Measurements from ENCODE around the gene GFRA3.

Gene GFRA3

DNA sequence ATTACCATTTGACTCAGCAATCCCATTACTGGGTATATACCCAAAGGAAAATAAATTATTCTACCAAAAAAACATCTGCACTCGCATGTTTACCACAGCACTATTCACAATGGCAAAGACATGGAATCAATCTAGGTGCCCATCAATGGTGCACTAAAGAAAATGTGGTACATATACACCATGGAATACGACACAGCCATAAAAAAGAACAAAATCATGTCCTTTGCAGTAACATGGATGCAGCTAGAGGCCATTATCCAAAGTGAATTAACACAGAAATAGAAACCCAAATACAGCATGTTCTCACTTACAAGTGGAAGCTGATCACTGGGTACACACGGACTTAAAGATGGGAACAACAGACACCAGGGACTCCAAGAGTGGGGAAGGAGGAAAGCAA is 63.4 kb downstream of the GFRA3 start:
- TF ChIP-seq, protein P1, sequence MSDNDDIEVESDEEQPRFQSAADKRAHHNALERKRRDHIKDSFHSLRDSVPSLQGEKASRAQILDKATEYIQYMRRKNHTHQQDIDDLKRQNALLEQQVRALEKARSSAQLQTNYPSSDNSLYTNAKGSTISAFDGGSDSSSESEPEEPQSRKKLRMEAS (IDR thresholded peaks at IDR 0.05): no peak
- TF ChIP-seq TAF1 (IDR thresholded peaks at IDR 0.05; ENCODE audit: low read depth): no peak
- TF ChIP-seq YY1 (IDR thresholded peaks at IDR 0.05; ENCODE audit: low read depth): no peak
- TF ChIP-seq CEBPB (IDR thresholded peaks at IDR 0.05): no peak
- no peak for TF ChIP-seq TEAD4 (IDR thresholded peaks at IDR 0.05)
- TF ChIP-seq EGR1 (IDR thresholded peaks at IDR 0.05): no peak
- TF ChIP-seq FOXM1 (IDR thresholded peaks at IDR 0.05; ENCODE audit: borderline replicate concordance, low read depth): no peak
- TF ChIP-seq, protein P2, sequence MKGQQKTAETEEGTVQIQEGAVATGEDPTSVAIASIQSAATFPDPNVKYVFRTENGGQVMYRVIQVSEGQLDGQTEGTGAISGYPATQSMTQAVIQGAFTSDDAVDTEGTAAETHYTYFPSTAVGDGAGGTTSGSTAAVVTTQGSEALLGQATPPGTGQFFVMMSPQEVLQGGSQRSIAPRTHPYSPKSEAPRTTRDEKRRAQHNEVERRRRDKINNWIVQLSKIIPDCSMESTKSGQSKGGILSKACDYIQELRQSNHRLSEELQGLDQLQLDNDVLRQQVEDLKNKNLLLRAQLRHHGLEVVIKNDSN (IDR thresholded peaks at IDR 0.05): no peak
- TF ChIP-seq CREB1 (IDR thresholded peaks at IDR 0.05; ENCODE audit: low read depth): no peak
- no peak for TF ChIP-seq NFIC (IDR thresholded peaks at IDR 0.05)
- TF ChIP-seq ZBTB7A (IDR thresholded peaks at IDR 0.05; ENCODE audit: low read depth): no peak
- TF ChIP-seq EP300 (IDR thresholded peaks at IDR 0.05; ENCODE audit: borderline replicate concordance): no peak
- TF ChIP-seq, protein P3, sequence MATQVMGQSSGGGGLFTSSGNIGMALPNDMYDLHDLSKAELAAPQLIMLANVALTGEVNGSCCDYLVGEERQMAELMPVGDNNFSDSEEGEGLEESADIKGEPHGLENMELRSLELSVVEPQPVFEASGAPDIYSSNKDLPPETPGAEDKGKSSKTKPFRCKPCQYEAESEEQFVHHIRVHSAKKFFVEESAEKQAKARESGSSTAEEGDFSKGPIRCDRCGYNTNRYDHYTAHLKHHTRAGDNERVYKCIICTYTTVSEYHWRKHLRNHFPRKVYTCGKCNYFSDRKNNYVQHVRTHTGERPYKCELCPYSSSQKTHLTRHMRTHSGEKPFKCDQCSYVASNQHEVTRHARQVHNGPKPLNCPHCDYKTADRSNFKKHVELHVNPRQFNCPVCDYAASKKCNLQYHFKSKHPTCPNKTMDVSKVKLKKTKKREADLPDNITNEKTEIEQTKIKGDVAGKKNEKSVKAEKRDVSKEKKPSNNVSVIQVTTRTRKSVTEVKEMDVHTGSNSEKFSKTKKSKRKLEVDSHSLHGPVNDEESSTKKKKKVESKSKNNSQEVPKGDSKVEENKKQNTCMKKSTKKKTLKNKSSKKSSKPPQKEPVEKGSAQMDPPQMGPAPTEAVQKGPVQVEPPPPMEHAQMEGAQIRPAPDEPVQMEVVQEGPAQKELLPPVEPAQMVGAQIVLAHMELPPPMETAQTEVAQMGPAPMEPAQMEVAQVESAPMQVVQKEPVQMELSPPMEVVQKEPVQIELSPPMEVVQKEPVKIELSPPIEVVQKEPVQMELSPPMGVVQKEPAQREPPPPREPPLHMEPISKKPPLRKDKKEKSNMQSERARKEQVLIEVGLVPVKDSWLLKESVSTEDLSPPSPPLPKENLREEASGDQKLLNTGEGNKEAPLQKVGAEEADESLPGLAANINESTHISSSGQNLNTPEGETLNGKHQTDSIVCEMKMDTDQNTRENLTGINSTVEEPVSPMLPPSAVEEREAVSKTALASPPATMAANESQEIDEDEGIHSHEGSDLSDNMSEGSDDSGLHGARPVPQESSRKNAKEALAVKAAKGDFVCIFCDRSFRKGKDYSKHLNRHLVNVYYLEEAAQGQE (IDR thresholded peaks at IDR 0.05; ENCODE audit: low read depth): no peak
- TF ChIP-seq RAD21 (IDR thresholded peaks at IDR 0.05; ENCODE audit: low read depth): no peak

All from Ishikawa (cell line).